Kidney (tissue), 14 donors: ENCODE data around the gene OR4D5. TPM values are rescaled to one million over a fixed set of nuclear protein-coding genes. Genes with fewer than 3 reads are reported as not detected.

Experiments
- DNase-seq, 5 donors: peaks; one replicate each; pipeline ENCODE4 v3.0.0-alpha.2; 2013 to 2020
- FAIRE-seq: peaks from 2 replicates; lab custom pipeline; 2012; peaks lifted over from hg19 to GRCh38; lab: Jason Lieb, UNC
- H3K27ac ChIP-seq, 2 donors: one replicate each; pipeline ENCODE4 v1.7.0; 2013; ENCODE audit warnings: low read depth in 2 of 2, low read length in 2 of 2, inconsistent platforms in 1 of 2
- H3K27me3 ChIP-seq: one replicate; pipeline ENCODE4 v1.7.1; 2013; ENCODE audit warnings: low read length, inconsistent platforms; ENCODE audit not compliant: control insufficient read depth, insufficient read depth
- H3K36me3 ChIP-seq, 3 donors: one replicate each; pipeline versions ENCODE4 v1.7.0 to v1.7.1; 2013; ENCODE audit warnings: low read length in 3 of 3, control low read depth in 1 of 3, inconsistent platforms in 1 of 3; ENCODE audit not compliant: insufficient read depth in 3 of 3, control insufficient read depth in 2 of 3
- H3K4me1 ChIP-seq, 3 donors: one replicate each; pipeline versions ENCODE4 v1.7.0 to v1.7.1; 2013; ENCODE audit warnings: low read length in 3 of 3, inconsistent platforms in 1 of 3, low read depth in 1 of 3; ENCODE audit not compliant: control insufficient read depth in 2 of 3, insufficient read depth in 2 of 3
- H3K4me3 ChIP-seq, 3 donors: one replicate each; pipeline versions ENCODE4 v1.7.0 to v1.8.1; 2013; ENCODE audit warnings: low read length in 3 of 3, control low read depth in 1 of 3, inconsistent platforms in 1 of 3
- H3K9ac ChIP-seq, 3 donors: one replicate each; pipeline versions ENCODE4 v1.7.0 to v1.7.1; 2013; ENCODE audit warnings: low read length in 3 of 3, control low read depth in 1 of 3, inconsistent platforms in 1 of 3
- H3K9me3 ChIP-seq, 3 donors: one replicate each; pipeline versions ENCODE4 v1.7.0 to v1.7.1; 2013; ENCODE audit warnings: low read length in 3 of 3, control low read depth in 1 of 3, inconsistent platforms in 1 of 3; ENCODE audit not compliant: control insufficient read depth in 2 of 3, insufficient read depth in 1 of 3
- intact Hi-C: fragments of 100-400 bp; cut with DNase I; formaldehyde crosslinking; loops from one replicate; pipeline ENCODE4 v1.11.1; 2022
- polyA plus RNA-seq: library from polyadenylated mRNA; stranded (reverse); fragments of 350-450 nt; fragmentation: Illumina TruSeq; extraction: RNeasy Lipid Tissue Mini Kit (QIAGEN cat#74804); gene quantifications from one replicate; pipeline ENCODE4 v1.2.3, GENCODE V29; 2014; ENCODE audit warnings: low read depth, low replicate concordance; ENCODE audit not compliant: insufficient read depth
- total RNA-seq: library from RNA; stranded (reverse); fragmentation: NEBNext Ultra II Directional; extraction: Animal tissue kit (Norgen Biotek cat#: 25700); gene quantifications from one replicate; pipeline ENCODE4 v1.2.1, GENCODE V29; 2021
- TF ChIP-seq, protein P1 (sequence below): IDR thresholded peaks from 3 replicates; pipeline ENCODE4 v1.5.1; 2012; ENCODE audit warnings: mild to moderate bottlenecking, moderate library complexity, borderline replicate concordance; ENCODE audit not compliant: insufficient read depth; ENCODE audit errors: extremely low read depth
- donor health status: control.
- donor health status: control.
- donor health status: control.
- donor health status: control.
- donor health status: control.
- donor health status: DM: yes; HTN: yes; CAD: no.
- donor health status: Normal renal cell carcinoma (clear cell type).

The OR4D5 gene
- total and polyA plus RNA-seq, 2 donors from 2014 or later: not detected

GRCh38 chr11:123924027-123924426 lies 15.4 kb upstream of the OR4D5 start:
- H3K27ac ChIP-seq: no peak overlapping the region
- no peaks in the 10 kb centered on the region for H3K9me3 ChIP-seq
- FAIRE-seq (no peak), DNase-seq (no peak)
- TF ChIP-seq, protein P1, sequence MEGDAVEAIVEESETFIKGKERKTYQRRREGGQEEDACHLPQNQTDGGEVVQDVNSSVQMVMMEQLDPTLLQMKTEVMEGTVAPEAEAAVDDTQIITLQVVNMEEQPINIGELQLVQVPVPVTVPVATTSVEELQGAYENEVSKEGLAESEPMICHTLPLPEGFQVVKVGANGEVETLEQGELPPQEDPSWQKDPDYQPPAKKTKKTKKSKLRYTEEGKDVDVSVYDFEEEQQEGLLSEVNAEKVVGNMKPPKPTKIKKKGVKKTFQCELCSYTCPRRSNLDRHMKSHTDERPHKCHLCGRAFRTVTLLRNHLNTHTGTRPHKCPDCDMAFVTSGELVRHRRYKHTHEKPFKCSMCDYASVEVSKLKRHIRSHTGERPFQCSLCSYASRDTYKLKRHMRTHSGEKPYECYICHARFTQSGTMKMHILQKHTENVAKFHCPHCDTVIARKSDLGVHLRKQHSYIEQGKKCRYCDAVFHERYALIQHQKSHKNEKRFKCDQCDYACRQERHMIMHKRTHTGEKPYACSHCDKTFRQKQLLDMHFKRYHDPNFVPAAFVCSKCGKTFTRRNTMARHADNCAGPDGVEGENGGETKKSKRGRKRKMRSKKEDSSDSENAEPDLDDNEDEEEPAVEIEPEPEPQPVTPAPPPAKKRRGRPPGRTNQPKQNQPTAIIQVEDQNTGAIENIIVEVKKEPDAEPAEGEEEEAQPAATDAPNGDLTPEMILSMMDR: no peak
- no peaks in the 10 kb centered on the region for H3K4me1 ChIP-seq
- H3K36me3 ChIP-seq: no peaks in the 10 kb centered on the region
- intact Hi-C loops: no loop called here
- H3K4me3 ChIP-seq: no peak overlapping the region
- no peaks in the 10 kb centered on the region for H3K27me3 ChIP-seq
- H3K9ac ChIP-seq: no peak overlapping the region

DNA sequence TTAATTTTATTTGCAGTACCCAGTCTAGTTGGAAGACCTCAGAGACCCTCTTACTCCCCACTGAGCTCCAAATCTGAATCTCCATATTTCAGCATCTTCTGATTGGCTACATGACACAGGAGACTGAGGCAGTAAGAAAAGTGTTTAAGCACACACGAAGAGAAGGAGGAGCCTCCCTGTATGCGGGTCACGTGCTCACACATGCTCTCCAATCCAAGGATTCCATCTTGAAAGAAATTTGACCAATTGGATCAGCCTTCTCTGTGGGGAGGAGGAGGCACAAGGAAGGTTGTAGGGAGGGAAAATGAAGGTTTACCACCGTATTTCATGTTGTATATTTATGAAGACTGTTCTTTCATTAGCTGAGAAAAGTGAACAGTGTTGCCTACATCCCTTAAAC lies 3.0 kb downstream of the OR4D5 start:
- Histone ChIP-seq H3K9ac (no peak overlapping the region), H3K4me1 (no peaks in the 10 kb centered on the region), H3K4me3 (no peak overlapping the region), H3K9me3 (no peaks in the 10 kb centered on the region), H3K36me3 (no peaks in the 10 kb centered on the region), H3K27ac (no peak overlapping the region), H3K27me3 (no peaks in the 10 kb centered on the region)
- intact Hi-C loops: no loop called here
- DNase-seq (no peak), FAIRE-seq (no peak)
- TF ChIP-seq, protein P1: no peak

GRCh38 chr11:123943738-123944137 lies 4.3 kb downstream of the OR4D5 start, which contains the start of gene OR6T1:
TSS of gene OR6T1 (minus strand) at chr11:123943838. CDS start at chr11:123943838, 0 bp downstream.
- Histone ChIP-seq H3K4me3 (no peak within 1 kb of the TSS), H3K36me3 (no peaks in the 10 kb centered on the region), H3K27ac (no peak within 1 kb of the TSS), H3K4me1 (no peaks in the 10 kb centered on the region), H3K9me3 (no peaks in the 10 kb centered on the region), H3K9ac (no peak within 1 kb of the TSS), H3K27me3 (no peaks in the 10 kb centered on the region)
- TF ChIP-seq, protein P1: no peak
- intact Hi-C loops: no loop called here
- FAIRE-seq (no peak), DNase-seq (no peak)

DNA sequence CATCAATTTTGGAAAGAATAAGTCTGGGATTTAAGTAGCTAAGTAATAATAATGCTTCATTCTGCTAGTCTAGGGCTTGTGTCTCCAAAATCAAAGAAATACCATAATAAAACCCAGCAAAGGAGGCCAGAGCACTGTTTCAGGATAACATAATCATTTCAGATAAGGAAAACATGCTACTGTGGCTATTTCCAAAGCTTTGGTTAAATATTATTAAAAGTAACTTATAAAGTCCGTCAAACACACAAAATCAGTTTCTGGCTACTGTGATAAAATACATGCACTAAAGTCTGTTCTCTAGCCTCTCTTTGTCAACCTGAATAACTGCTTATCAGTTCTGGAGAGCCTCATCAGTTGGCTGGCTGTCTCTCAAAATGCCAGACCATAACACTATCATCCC lies 5.7 kb downstream of the OR4D5 start:
- no peak overlapping the region for H3K9ac ChIP-seq
- H3K27me3 ChIP-seq: no peaks in the 10 kb centered on the region
- H3K4me1 ChIP-seq: no peaks in the 10 kb centered on the region
- intact Hi-C loops: no loop called here
- no peaks in the 10 kb centered on the region for H3K9me3 ChIP-seq
- no peak for DNase-seq
- FAIRE-seq: no peak
- TF ChIP-seq, protein P1: no peak
- H3K27ac ChIP-seq: no peak overlapping the region
- H3K4me3 ChIP-seq: no peak overlapping the region
- no peaks in the 10 kb centered on the region for H3K36me3 ChIP-seq
